Measurements from ENCODE around the gene DAB1. TPM values are rescaled to one million over a fixed set of nuclear protein-coding genes. Genes with fewer than 3 reads are reported as not detected.

DAB1 gene
- total RNA-seq, 2 experiments from 2014 or later, result 0.52 to 0.61 TPM

GRCh38 chr1:57464756-57465155 is 40.9 kb upstream of the DAB1 start:
- H3K9me3 ChIP-seq (ENCODE audit: control insufficient read depth in 1 of 2, insufficient read depth in 1 of 2, low read length in 2 of 2), result no peaks in the 10 kb centered on the region
- no peaks in the 10 kb centered on the region for H3K36me3 ChIP-seq (ENCODE audit: insufficient read depth, low read length)
- CTCF ChIA-PET, result no interaction called here
- H3K4me3 ChIP-seq (ENCODE audit: low read length), result no peak overlapping the region
- POLR2A ChIA-PET, result no interaction called here
- H3K4me1 ChIP-seq (ENCODE audit: insufficient read depth, low read length), result no peaks in the 10 kb centered on the region
- peaks cover 0 to 6% of the 10 kb centered on the region in 2 experiments for H3K27me3 ChIP-seq (ENCODE audit: control insufficient read depth in 1 of 2, insufficient read depth in 2 of 2, low read length in 2 of 2)
- Mint-ChIP-seq H3K27ac (no peak overlapping the region), H3K9me3 (no peaks in the 10 kb centered on the region), H3K4me3 (no peak overlapping the region), H3K36me3 (ENCODE audit: low read depth) (no peaks in the 10 kb centered on the region), H3K4me1 (ENCODE audit: low read depth) (no peaks in the 10 kb centered on the region), H3K27me3 (peaks cover 5% of the 10 kb centered on the region)
- DNase-seq (no peak), ATAC-seq (ENCODE audit: poor library complexity) (no peak)
- intact Hi-C loops (cut with DNase I, micrococcal nuclease), result no loop called here
- TF ChIP-seq, protein P1, sequence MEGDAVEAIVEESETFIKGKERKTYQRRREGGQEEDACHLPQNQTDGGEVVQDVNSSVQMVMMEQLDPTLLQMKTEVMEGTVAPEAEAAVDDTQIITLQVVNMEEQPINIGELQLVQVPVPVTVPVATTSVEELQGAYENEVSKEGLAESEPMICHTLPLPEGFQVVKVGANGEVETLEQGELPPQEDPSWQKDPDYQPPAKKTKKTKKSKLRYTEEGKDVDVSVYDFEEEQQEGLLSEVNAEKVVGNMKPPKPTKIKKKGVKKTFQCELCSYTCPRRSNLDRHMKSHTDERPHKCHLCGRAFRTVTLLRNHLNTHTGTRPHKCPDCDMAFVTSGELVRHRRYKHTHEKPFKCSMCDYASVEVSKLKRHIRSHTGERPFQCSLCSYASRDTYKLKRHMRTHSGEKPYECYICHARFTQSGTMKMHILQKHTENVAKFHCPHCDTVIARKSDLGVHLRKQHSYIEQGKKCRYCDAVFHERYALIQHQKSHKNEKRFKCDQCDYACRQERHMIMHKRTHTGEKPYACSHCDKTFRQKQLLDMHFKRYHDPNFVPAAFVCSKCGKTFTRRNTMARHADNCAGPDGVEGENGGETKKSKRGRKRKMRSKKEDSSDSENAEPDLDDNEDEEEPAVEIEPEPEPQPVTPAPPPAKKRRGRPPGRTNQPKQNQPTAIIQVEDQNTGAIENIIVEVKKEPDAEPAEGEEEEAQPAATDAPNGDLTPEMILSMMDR (IDR thresholded peaks at IDR 0.05), result no peak
- H3K27ac ChIP-seq (ENCODE audit: low read depth in 1 of 2, low read length in 2 of 2), result no peak overlapping the region

GRCh38 chr1:57463343-57463742 is 39.5 kb upstream of the DAB1 start:
- ATAC-seq (ENCODE audit: poor library complexity), result no peak
- no peak overlapping the region for H3K4me3 ChIP-seq (ENCODE audit: low read length)
- Mint-ChIP-seq H3K4me3 (no peak overlapping the region), H3K4me1 (ENCODE audit: low read depth) (no peaks in the 10 kb centered on the region), H3K9me3 (no peaks in the 10 kb centered on the region), H3K27ac (no peak overlapping the region), H3K36me3 (ENCODE audit: low read depth) (no peaks in the 10 kb centered on the region), H3K27me3 (peaks cover 5% of the 10 kb centered on the region)
- no peaks in the 10 kb centered on the region for H3K9me3 ChIP-seq (ENCODE audit: control insufficient read depth in 1 of 2, insufficient read depth in 1 of 2, low read length in 2 of 2)
- TF ChIP-seq, protein P1 (IDR thresholded peaks at IDR 0.05), result no peak
- intact Hi-C loops (cut with DNase I, micrococcal nuclease), result no loop called here
- no peaks in the 10 kb centered on the region for H3K36me3 ChIP-seq (ENCODE audit: insufficient read depth, low read length)
- H3K27me3 ChIP-seq (ENCODE audit: control insufficient read depth in 1 of 2, insufficient read depth in 2 of 2, low read length in 2 of 2), result peaks cover 0 to 6% of the 10 kb centered on the region in 2 experiments
- POLR2A ChIA-PET, result no interaction called here
- no peaks in the 10 kb centered on the region for H3K4me1 ChIP-seq (ENCODE audit: insufficient read depth, low read length)
- CTCF ChIA-PET, result no interaction called here
- DNase-seq, result no peak
- H3K27ac ChIP-seq (ENCODE audit: low read depth in 1 of 2, low read length in 2 of 2), result no peak overlapping the region

DNA sequence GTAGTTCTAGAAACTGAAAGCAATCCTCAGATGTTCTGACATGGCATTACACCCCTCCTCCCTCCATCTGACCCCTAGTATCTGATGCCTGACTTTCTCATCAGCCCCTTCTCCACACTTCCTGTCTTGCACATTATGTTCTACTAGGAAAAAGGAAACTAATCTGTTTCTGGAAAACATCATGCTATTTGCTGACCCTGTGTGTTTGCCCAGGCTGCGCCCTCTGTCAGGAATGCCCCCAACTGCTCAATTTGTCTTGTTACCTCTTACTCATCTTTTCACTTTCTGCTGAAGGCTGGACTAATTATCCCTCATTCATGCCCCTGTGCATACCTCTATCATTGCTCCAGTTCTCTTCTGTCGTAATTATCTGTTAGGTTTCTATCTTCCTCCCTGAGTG is 37.5 kb upstream of the DAB1 start:
- TF ChIP-seq, protein P1 (IDR thresholded peaks at IDR 0.05), result no peak
- Histone ChIP-seq H3K4me3 (ENCODE audit: low read length) (no peak overlapping the region), H3K27ac (ENCODE audit: low read depth in 1 of 2, low read length in 2 of 2) (no peak overlapping the region), H3K4me1 (ENCODE audit: insufficient read depth, low read length) (no peaks in the 10 kb centered on the region), H3K36me3 (ENCODE audit: insufficient read depth, low read length) (no peaks in the 10 kb centered on the region), H3K27me3 (ENCODE audit: control insufficient read depth in 1 of 2, insufficient read depth in 2 of 2, low read length in 2 of 2) (peaks cover 0 to 6% of the 10 kb centered on the region in 2 experiments), H3K9me3 (ENCODE audit: control insufficient read depth in 1 of 2, insufficient read depth in 1 of 2, low read length in 2 of 2) (no peaks in the 10 kb centered on the region)
- intact Hi-C loops (cut with DNase I, micrococcal nuclease), result no loop called here
- CTCF ChIA-PET, result no interaction called here
- POLR2A ChIA-PET, result no interaction called here
- Mint-ChIP-seq H3K36me3 (ENCODE audit: low read depth) (no peaks in the 10 kb centered on the region), H3K9me3 (peaks cover 4% of the 10 kb centered on the region), H3K4me3 (no peak overlapping the region), H3K4me1 (ENCODE audit: low read depth) (no peaks in the 10 kb centered on the region), H3K27ac (no peak overlapping the region), H3K27me3 (peaks cover 5% of the 10 kb centered on the region)
- ATAC-seq (ENCODE audit: poor library complexity), result no peak
- DNase-seq, result no peak

Data from CD4-positive, alpha-beta T cell (primary cell).